ENCODE data around the gene ACKR3. TPM values are rescaled to one million over a fixed set of nuclear protein-coding genes. Genes with fewer than 3 reads are reported as not detected.

ACKR3 gene
- polyA plus RNA-seq, 1 donor from 2014 or later = 1.7 TPM

GRCh38 chr2:236583621-236584203 is 14.1 kb downstream of the ACKR3 start:
- H3K4me3 ChIP-seq (ENCODE audit: low read length) = no peak overlapping the region
- H3K27ac ChIP-seq (ENCODE audit: low read length) = no peak overlapping the region
- no peaks in the 10 kb centered on the region for H3K27me3 ChIP-seq (ENCODE audit: insufficient read depth, low read depth, low read length)
- no peaks in the 10 kb centered on the region for H4K20me1 ChIP-seq (ENCODE audit: insufficient read depth)
- TF ChIP-seq MXI1 (conservative IDR thresholded peaks at IDR 0.05; ENCODE audit: poor library complexity, severe bottlenecking) (no peak), SMC3 (conservative IDR thresholded peaks at IDR 0.05; ENCODE audit: poor library complexity) (no peak), POLR2AphosphoS5 (IDR thresholded peaks at IDR 0.05) (no peak), EZH2 (IDR thresholded peaks at IDR 0.05; ENCODE audit: borderline replicate concordance, insufficient read depth, low read length, poor library complexity, severe bottlenecking) (no peak), TAF1 (IDR thresholded peaks at IDR 0.05; ENCODE audit: low read depth) (no peak), REST (IDR thresholded peaks at IDR 0.05; ENCODE audit: borderline replicate concordance) (no peak), EP300 (conservative IDR thresholded peaks at IDR 0.05; ENCODE audit: poor library complexity, severe bottlenecking) (no peak), RAD21 (conservative IDR thresholded peaks at IDR 0.05) (no peak), CTCF (IDR thresholded peaks at IDR 0.05; ENCODE audit: poor library complexity, severe bottlenecking) (no peak)
- no peaks in the 10 kb centered on the region for H3K9me2 ChIP-seq (ENCODE audit: insufficient read depth, low read length)
- no peaks in the 10 kb centered on the region for H3K36me3 ChIP-seq (ENCODE audit: insufficient read depth, low read length)
- H3K4me2 ChIP-seq (ENCODE audit: low read length) = no peak overlapping the region
- no peak overlapping the region for H3K9ac ChIP-seq (ENCODE audit: low read length)
- peaks cover 5% of the 10 kb centered on the region for H3K79me2 ChIP-seq (replicated peaks; ENCODE audit: insufficient read depth, low read length)
- H2AFZ ChIP-seq (ENCODE audit: low read depth, low read length) = no peak overlapping the region
- H3F3A ChIP-seq (ENCODE audit: insufficient read depth, low read length, poor library complexity, severe bottlenecking) = no peaks in the 10 kb centered on the region
- no peaks in the 10 kb centered on the region for H3K9me3 ChIP-seq (ENCODE audit: low read length)

DNA sequence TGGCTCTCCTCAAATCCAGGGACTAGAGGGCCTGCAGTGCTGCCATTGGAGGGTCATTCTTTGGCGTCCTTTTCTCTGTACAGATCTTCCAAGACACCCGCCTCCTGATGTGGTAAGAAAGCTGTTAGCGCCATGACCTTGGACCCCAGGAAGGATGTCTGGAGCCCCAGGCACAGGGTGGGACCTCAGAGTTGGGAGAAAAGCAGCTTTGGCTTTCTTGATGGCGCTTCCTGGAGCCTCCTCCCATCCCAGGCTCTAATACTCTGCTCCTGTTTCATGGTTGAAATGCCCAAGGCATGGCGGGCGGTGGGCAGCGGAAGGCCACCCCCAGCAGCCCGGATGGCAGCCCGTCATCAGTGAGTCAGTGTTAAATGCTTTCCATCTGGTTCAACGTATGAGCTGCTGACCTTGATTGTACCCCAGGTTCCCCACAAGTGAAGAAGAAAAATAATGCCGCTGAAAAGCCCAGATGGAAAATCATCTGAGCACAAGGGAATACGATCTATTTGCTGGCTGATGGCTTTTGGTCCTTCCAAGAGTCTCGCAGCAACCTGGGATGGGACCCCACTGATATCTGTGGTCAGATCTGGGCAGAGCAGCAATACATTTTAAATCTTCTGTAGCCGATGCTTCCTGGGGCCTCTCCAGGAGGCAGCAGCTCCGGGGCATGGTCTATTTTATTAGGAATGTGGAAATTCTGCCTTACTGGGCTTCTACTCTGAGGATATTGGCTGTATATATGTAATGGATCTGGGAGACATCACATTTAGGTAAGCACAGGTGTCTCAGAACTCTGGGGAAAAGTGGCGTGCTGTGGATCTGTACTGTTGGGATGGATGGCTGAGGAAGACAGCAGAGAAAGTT is 15.1 kb downstream of the ACKR3 start:
- Histone ChIP-seq H3K9ac (ENCODE audit: low read length) (no peak overlapping the region), H3F3A (ENCODE audit: insufficient read depth, low read length, poor library complexity, severe bottlenecking) (no peaks in the 10 kb centered on the region), H3K36me3 (ENCODE audit: insufficient read depth, low read length) (no peaks in the 10 kb centered on the region), H3K4me2 (ENCODE audit: low read length) (no peak overlapping the region), H2AFZ (ENCODE audit: low read depth, low read length) (no peak overlapping the region), H3K4me3 (ENCODE audit: low read length) (no peak overlapping the region), H4K20me1 (ENCODE audit: insufficient read depth) (no peaks in the 10 kb centered on the region), H3K27ac (ENCODE audit: low read length) (no peak overlapping the region), H3K9me2 (ENCODE audit: insufficient read depth, low read length) (no peaks in the 10 kb centered on the region), H3K9me3 (ENCODE audit: low read length) (no peaks in the 10 kb centered on the region), H3K79me2 (replicated peaks; ENCODE audit: insufficient read depth, low read length) (no peaks in the 10 kb centered on the region), H3K27me3 (ENCODE audit: insufficient read depth, low read depth, low read length) (no peaks in the 10 kb centered on the region)
- TF ChIP-seq POLR2AphosphoS5 (IDR thresholded peaks at IDR 0.05) (no peak), TAF1 (IDR thresholded peaks at IDR 0.05; ENCODE audit: low read depth) (no peak), MXI1 (conservative IDR thresholded peaks at IDR 0.05; ENCODE audit: poor library complexity, severe bottlenecking) (no peak), SMC3 (conservative IDR thresholded peaks at IDR 0.05; ENCODE audit: poor library complexity) (no peak)
